ENCODE results near the gene TMEM116. TPM values are rescaled to one million over a fixed set of nuclear protein-coding genes. Genes with fewer than 3 reads are reported as not detected.

The TMEM116 gene
- polyA plus RNA-seq, 10 donors, result 9.4 to 15.2 (median 11.5) TPM

DNA sequence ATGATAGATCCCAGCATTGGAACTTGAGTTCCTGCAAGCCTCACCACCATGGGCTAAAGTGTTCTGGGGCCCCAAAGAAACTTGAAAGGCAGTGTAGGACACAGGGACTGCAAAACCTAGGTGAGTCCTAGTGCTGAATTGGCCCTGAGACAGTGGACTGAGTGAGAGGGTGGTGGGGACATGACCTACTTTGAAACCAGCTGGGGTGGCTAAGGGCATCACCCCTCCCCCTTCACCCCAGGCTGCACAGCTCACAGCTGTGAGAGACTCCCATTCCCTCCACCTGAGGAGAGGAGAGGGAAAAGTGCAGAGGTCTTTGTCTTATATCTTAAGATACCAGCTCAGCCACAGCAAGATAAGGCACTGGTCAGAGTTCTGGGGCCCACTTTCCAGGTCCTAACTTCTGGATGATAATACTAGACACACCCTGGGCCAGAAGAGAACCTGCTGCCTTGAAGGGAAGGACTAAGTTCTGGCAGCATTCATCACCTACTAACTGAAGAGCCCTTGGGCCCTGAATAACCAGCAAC, 108.5 kb downstream of the TMEM116 start:
- no peak for DNase-seq

DNA sequence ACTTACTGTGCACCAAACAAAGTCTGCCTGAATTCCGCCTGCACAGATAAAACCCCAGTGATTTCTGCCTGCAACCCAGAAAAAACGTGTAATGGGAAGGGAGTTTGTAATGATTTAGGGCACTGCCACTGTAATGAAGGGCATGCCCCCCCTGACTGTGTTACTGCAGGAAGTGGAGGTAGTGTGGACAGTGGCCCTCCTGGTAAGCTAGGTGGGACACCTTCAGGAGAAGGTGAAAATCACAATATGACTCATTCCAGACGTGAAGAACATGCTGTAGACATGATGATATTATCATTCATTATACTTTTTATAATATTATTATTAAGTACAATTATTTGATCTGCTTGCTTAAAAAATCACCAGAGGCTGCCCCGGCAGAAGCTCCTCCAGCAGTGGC, 111.8 kb downstream of the TMEM116 start:
- no peak for DNase-seq

DNA sequence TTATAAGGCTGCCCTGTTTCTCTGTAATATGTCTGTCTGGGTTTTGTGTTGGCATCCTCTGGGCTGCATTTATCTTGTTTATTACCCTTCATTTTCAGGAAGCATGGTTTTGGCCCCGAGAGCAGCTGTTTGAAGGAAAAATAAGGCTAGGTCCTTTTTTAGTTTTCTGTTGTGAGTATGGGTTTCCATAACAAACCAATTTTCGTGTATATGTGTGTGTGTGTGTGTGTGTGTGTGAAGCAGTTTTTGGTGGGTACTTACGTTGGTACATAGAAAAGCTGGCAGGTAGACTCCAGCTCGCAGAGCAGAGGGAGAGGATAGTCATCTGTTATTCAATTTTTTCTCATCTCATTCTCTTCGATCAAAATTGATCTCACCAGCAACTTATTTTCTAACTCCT, 118.4 kb downstream of the TMEM116 start:
- no peak for DNase-seq

DNA sequence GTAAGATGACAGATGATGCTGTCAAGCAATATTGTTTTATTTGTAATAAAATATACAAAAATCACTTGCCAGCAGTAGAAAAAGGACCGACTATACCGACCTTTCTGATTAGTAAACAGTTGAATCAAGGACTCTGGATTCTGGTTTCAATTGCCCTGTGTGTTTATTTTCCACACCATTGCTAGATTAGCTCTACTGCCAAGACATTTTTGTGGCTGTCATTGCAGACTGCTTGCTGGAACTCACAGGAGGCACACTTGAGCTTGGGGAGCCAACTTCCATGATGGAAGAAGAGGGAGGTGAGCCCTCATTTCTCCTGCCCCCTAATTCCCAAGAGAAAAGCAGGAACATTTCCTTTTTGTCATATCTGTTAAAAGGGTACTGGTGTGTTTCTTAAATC, 119.7 kb downstream of the TMEM116 start:
- no peak for DNase-seq

DNA sequence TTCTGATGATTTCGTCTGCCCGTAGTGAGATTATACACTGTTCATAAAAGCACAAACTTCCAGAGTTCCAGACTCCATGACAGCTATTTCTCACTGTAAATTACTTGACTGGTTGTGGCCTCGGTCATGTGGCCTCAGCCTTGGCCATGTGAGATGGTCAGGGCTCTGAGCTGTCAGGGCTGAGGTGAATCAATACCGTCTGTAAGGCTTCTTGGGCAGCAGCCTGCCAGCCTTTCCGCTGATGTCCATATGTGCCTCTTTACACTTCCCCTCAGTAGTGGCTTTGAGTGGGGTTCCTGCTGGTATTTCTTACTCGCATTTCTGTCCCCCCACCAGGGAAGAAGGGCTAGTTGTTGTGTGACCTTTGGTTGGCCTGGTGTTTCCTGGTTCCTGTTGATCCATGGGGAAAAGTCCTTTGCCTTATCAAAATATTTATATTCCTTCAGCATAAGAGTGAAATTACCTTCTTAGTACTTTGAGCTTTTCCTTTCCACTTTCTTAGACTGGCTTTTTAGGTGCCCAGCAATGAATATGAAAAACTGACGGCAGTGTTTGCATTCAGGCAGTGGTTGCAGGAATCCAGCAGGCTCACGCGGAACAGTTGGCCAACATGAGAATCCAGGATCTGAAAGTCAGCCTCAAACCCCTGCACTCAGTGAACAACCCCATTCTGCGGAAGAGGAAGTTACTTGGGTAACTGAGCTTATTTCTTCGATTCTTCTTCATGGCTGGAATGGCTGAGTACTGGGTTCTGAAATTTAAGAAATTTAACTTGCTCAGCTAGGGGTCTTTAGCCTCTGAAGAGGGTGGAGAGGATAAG, 124.8 kb downstream of the TMEM116 start:
- no peak for DNase-seq

DNA sequence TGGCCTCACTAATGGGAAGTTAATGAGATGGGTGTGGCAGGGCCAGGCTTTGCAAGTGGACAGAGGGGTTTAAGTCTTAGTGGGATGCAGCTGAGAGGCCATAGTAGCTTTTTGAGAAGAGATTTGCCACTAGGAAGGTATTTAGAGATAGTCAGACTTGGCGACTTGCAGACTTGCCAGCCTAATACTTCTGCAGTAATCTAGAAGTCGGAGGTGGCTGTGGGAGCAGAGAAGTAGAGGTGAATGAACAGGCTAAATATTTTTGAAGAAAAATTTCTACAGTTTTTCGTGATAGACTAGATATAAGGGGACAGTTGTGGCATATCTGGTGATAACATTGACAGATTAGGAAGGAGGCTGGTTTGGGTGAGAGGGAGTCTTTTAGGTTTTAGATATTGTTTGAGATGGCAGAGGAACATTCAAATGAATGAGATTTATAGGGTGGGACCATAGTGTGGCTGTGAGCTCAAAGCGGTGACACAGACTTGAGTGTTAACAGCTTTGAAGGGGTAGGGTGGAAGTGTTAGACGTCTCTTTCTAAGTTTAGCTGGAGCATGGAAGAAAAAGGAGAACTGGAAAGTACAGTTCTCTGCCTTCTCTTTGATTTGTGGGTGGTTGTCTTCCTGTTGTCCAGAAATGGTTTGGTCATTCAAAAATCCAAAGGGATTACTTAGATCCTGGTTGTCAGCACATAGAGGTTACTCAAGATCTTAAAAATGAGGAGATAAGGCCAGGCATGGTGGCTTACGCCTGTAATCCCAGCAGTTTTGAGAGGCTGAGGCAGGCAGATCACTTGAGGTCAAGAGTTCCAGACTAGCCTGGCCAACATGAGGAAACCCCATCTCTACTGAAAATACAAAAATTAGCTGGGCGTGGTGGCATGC, 126.1 kb downstream of the TMEM116 start:
- DNase-seq, result no peak

DNA sequence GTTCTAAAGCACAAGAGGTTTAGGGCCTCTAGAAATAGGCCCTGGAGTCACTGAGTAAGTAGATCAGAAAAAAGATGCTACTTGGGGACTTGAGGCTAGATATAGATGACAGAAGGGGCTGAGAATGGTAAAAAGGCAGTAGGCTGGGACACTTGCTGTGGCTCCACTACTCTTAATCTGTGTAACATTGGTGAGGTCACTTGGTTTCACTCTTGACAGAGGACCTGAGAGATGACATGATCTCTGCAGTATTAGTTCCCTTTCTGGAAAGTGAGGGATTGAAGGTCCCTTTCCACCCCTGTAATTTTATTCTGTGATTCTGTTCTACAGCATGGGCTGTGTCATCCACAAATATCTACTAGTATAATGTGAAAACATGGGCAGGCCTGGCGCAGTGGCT, 131.2 kb downstream of the TMEM116 start:
- no peak for DNase-seq

Other genes starting within 250 kb of the TMEM116 start
- gene ALDH2, start 246.2 kb downstream of the TMEM116 start, polyA plus RNA-seq (ENCODE audit: insufficient read length in 10 of 10), result 10 to 100 TPM; 27.2 to 55.4 (median 35.1) TPM
- 10 to 100 TPM; 27.5 to 38.3 (median 31.5) TPM for gene MAPKAPK5, start 170.9 kb downstream of the TMEM116 start, polyA plus RNA-seq (ENCODE audit: insufficient read length in 10 of 10)
- 10 to 100 TPM; 56.2 to 92.6 (median 65.1) TPM for gene ERP29, start 261 bp upstream of the TMEM116 start, polyA plus RNA-seq (ENCODE audit: insufficient read length in 10 of 10)
- 10 to 100 TPM; 15.7 to 31.6 (median 22.0) TPM for gene NAA25, start 95.6 kb upstream of the TMEM116 start, polyA plus RNA-seq (ENCODE audit: insufficient read length in 10 of 10)
- 10 to 100 TPM; 20.0 to 27.4 (median 23.3) TPM for gene TRAFD1, start 112.4 kb upstream of the TMEM116 start, polyA plus RNA-seq (ENCODE audit: insufficient read length in 10 of 10)